ENCODE results near the gene DLG5.

DLG5 gene

DNA sequence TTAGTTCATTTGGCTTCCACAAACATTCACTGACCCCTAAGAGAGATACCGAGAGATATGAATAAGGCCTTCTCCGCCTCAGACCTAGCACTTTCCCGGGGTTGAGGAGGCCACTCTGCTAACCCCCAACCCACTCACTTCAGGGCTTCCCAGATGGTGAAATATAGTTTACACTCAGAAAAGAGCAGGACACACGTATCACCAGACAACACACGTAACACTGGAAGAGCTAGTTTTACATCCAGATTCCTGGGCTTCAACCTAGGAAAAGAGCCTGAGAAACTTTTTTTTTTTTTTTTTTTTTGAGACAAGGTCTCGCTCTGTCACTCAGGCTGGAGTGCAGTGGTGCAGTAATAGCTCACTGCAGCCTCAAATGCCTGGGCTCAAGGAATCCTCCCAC lies 15.2 kb upstream of the DLG5 start:
- H3K4me1 ChIP-seq (ENCODE audit: control insufficient read depth, insufficient read depth, low read length): peaks cover 27% of the 10 kb centered on the region
- no peak overlapping the region for H3K4me3 ChIP-seq (ENCODE audit: low read length)
- H3K9ac ChIP-seq (ENCODE audit: low read depth, low read length): no peak overlapping the region
- no peaks in the 10 kb centered on the region for H3K36me3 ChIP-seq (ENCODE audit: insufficient read depth, low read length)
- H3K4me2 ChIP-seq (ENCODE audit: low read length): no peak overlapping the region
- no peaks in the 10 kb centered on the region for H3K27me3 ChIP-seq (ENCODE audit: control insufficient read depth, insufficient read depth, low read length)
- H3K9me3 ChIP-seq (replicated peaks; ENCODE audit: low read length): no peaks in the 10 kb centered on the region

DNA sequence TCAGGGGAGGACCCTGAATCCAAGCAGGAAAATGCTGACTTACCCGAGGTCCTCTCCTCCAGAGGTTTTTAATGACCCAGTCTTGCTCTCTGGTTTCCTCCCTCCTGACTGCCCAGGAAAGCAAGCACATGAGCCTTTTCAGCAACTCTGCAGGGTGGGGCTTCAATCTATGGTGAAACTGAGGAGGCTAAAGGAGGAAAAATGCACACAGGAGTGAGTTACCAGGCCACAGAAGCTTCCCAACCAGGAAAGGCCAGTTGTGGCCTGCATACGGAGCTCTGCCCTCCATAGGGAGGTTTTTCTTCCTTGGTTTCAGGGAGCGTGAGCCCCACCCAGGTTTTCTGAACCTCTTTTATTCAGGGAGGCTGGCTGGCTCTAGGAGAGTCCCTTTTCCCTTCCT lies 14.1 kb upstream of the DLG5 start:
- H3K36me3 ChIP-seq (ENCODE audit: insufficient read depth, low read length): no peaks in the 10 kb centered on the region
- no peak overlapping the region for H3K4me3 ChIP-seq (ENCODE audit: low read length)
- no peaks in the 10 kb centered on the region for H3K27me3 ChIP-seq (ENCODE audit: control insufficient read depth, insufficient read depth, low read length)
- H3K4me1 ChIP-seq (ENCODE audit: control insufficient read depth, insufficient read depth, low read length): peaks cover 27% of the 10 kb centered on the region
- H3K4me2 ChIP-seq (ENCODE audit: low read length): no peak overlapping the region
- H3K9me3 ChIP-seq (replicated peaks; ENCODE audit: low read length): no peaks in the 10 kb centered on the region
- H3K9ac ChIP-seq (ENCODE audit: low read depth, low read length): no peak overlapping the region

DNA sequence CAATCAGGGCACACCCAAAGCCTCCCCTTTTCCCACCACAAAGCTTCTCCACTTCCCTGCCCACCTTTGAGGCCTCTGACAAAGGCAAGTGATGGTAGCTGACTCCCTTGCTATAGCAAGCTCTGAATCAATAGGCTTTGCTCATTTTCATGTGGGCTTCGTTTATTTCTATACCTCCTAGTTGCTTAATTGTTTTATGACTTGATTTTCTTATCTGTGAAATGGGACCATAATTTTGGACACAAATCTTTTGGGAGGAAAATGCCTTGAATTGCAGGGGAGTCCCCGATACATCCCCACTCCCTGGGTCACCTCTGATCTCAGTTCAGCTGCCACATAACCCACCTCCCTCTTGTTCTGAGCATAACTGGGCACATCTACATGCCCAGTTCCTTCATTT lies 13.7 kb upstream of the DLG5 start:
- Histone ChIP-seq H3K9me3 (replicated peaks; ENCODE audit: low read length) (no peaks in the 10 kb centered on the region), H3K4me3 (ENCODE audit: low read length) (no peak overlapping the region), H3K4me1 (ENCODE audit: control insufficient read depth, insufficient read depth, low read length) (peaks cover 27% of the 10 kb centered on the region), H3K9ac (ENCODE audit: low read depth, low read length) (no peak overlapping the region), H3K4me2 (ENCODE audit: low read length) (no peak overlapping the region), H3K27me3 (ENCODE audit: control insufficient read depth, insufficient read depth, low read length) (no peaks in the 10 kb centered on the region), H3K36me3 (ENCODE audit: insufficient read depth, low read length) (no peaks in the 10 kb centered on the region)

- Histone ChIP-seq H3K27me3 (ENCODE audit: control insufficient read depth, insufficient read depth, low read length) (no peaks in the 10 kb centered on the region), H3K9ac (ENCODE audit: low read depth, low read length) (no peak overlapping the region)
Observed at GRCh38 chr10:77939561-77940001, 13.0 kb upstream of the DLG5 start.

GRCh38 chr10:77936697-77937567 lies 10.4 kb upstream of the DLG5 start:
- no peaks in the 10 kb centered on the region for H3K9me3 ChIP-seq (replicated peaks; ENCODE audit: low read length)
- H3K4me1 ChIP-seq (ENCODE audit: control insufficient read depth, insufficient read depth, low read length): peaks cover 11% of the 10 kb centered on the region
- H3K27me3 ChIP-seq (ENCODE audit: control insufficient read depth, insufficient read depth, low read length): no peaks in the 10 kb centered on the region
- H3K4me2 ChIP-seq (ENCODE audit: low read length): no peak overlapping the region
- H3K4me3 ChIP-seq (ENCODE audit: low read length): no peak overlapping the region
- no peaks in the 10 kb centered on the region for H3K36me3 ChIP-seq (ENCODE audit: insufficient read depth, low read length)
- H3K9ac ChIP-seq (ENCODE audit: low read depth, low read length): no peak overlapping the region

More at GRCh38 chr10:77939561-77940001, 13.0 kb upstream of the DLG5 start:
- Histone ChIP-seq H3K9me3 (replicated peaks; ENCODE audit: low read length) (no peaks in the 10 kb centered on the region), H3K36me3 (ENCODE audit: insufficient read depth, low read length) (no peaks in the 10 kb centered on the region), H3K4me1 (ENCODE audit: control insufficient read depth, insufficient read depth, low read length) (peaks cover 24% of the 10 kb centered on the region), H3K4me3 (ENCODE audit: low read length) (no peak overlapping the region), H3K4me2 (ENCODE audit: low read length) (no peak overlapping the region)

DNA sequence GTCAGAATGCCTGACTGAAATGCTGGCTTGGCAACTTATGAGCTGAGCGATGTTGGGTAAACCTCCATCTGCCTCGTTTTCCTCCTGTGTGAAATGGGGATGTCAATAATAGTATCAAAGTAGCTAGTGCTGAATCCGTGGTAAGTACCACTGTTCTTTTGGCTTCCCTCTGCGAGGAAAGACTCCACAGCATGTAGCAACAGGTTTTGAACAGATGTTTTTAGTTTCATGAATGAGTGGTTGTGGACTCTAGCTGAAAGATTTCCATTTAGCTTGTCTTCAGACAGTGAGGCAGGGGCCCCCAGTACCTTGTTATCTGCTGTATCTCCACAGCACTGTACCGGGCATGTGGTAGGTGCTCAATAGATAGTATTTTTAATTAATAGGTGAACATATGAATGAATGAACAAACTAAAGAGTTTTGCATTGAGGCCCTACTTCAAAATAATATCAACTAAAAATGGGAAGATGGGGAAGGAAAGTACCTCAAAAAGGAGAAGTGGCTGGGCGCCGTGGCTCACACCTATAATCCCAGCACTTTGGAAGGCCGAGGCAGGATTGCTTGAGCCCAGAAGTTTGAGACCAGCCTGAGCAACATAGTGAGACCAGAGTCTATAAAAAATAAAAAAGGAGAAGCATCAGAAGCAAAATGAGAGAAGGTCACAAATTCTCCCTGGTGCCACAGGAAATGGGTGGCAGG lies 5.6 kb upstream of the DLG5 start:
- Histone ChIP-seq H3K9ac (ENCODE audit: low read depth, low read length) (no peak overlapping the region), H3K4me2 (ENCODE audit: low read length) (no peak overlapping the region), H3K36me3 (ENCODE audit: insufficient read depth, low read length) (no peaks in the 10 kb centered on the region), H3K4me1 (ENCODE audit: control insufficient read depth, insufficient read depth, low read length) (peaks cover 4% of the 10 kb centered on the region), H3K9me3 (replicated peaks; ENCODE audit: low read length) (no peaks in the 10 kb centered on the region), H3K27me3 (ENCODE audit: control insufficient read depth, insufficient read depth, low read length) (peaks cover 13% of the 10 kb centered on the region), H3K4me3 (ENCODE audit: low read length) (no peak overlapping the region)

DNA sequence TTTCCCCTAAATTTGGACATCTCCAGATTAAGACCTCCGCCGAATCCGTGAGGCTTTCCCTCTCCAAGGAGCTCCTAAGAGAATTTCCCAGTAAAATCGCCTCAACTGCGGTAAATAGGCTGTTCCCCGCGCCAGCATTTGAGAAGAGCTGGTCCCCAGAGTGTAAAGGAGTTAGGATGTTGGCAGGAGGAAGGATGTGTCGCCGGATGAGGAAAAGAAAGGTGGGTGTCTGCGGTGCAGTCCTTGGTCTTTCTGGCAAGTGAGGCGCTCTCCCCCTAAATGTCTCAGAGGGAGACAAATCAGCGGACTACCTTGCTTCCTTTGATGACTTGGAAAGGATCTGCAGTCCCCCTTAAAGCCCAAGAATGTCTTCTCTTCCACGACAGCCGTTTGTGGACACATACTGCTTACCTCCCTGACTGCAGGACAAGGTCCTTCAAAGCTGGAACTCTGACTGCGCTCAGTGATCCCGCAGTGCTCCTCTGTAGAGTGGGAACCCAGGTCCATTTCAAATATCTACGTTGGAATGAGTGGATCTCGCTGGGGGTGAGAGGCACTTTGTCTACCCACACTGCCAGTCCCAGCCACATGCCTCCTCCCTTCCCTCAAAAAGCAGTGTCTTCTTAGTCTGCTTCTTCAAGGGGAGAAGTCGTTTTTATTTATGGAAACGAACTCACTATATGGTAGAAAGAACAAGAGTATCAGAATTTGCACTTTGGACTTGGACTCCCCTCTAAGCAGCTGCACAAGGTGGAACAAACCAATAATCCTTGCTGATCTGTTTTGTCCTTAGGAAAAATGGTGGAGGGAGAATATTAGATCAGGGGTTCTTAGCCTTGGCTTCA lies 1.1 kb upstream of the DLG5 start:
- peaks cover 4% of the 10 kb centered on the region for H3K36me3 ChIP-seq (ENCODE audit: insufficient read depth, low read length)
- H3K27me3 ChIP-seq (ENCODE audit: control insufficient read depth, insufficient read depth, low read length): peaks cover 13% of the 10 kb centered on the region
- no peaks in the 10 kb centered on the region for H3K9me3 ChIP-seq (replicated peaks; ENCODE audit: low read length)
- H3K4me3 ChIP-seq (ENCODE audit: low read length): peak overlapping the region; percentile 82
- peak overlapping the region; percentile 88 for H3K9ac ChIP-seq (ENCODE audit: low read depth, low read length)
- H3K4me1 ChIP-seq (ENCODE audit: control insufficient read depth, insufficient read depth, low read length): peaks cover 18% of the 10 kb centered on the region
- peak overlapping the region; percentile 82 for H3K4me2 ChIP-seq (ENCODE audit: low read length)

- peak overlapping the region; percentile 82 for H3K4me3 ChIP-seq (ENCODE audit: low read length)
- peak overlapping the region; percentile 88 for H3K9ac ChIP-seq (ENCODE audit: low read depth, low read length)
- H3K27me3 ChIP-seq (ENCODE audit: control insufficient read depth, insufficient read depth, low read length): peaks cover 13% of the 10 kb centered on the region
- H3K4me1 ChIP-seq (ENCODE audit: control insufficient read depth, insufficient read depth, low read length): peaks cover 18% of the 10 kb centered on the region
- no peaks in the 10 kb centered on the region for H3K9me3 ChIP-seq (replicated peaks; ENCODE audit: low read length)
- peaks cover 4% of the 10 kb centered on the region for H3K36me3 ChIP-seq (ENCODE audit: insufficient read depth, low read length)
- peak overlapping the region; percentile 82 for H3K4me2 ChIP-seq (ENCODE audit: low read length)
Observed at GRCh38 chr10:77925795-77926565, 575 bp downstream of the DLG5 start.

GRCh38 chr10:77925410-77925794 lies 1.2 kb downstream of the DLG5 start:
- peaks cover 4% of the 10 kb centered on the region for H3K36me3 ChIP-seq (ENCODE audit: insufficient read depth, low read length)
- peak overlapping the region; percentile 82 for H3K4me2 ChIP-seq (ENCODE audit: low read length)
- peak overlapping the region; percentile 82 for H3K4me3 ChIP-seq (ENCODE audit: low read length)
- H3K9me3 ChIP-seq (replicated peaks; ENCODE audit: low read length): no peaks in the 10 kb centered on the region
- peaks cover 21% of the 10 kb centered on the region for H3K4me1 ChIP-seq (ENCODE audit: control insufficient read depth, insufficient read depth, low read length)
- H3K9ac ChIP-seq (ENCODE audit: low read depth, low read length): peak overlapping the region; percentile 88
- peaks cover 13% of the 10 kb centered on the region for H3K27me3 ChIP-seq (ENCODE audit: control insufficient read depth, insufficient read depth, low read length)

GRCh38 chr10:77922566-77923179 lies 3.9 kb downstream of the DLG5 start:
- H3K36me3 ChIP-seq (ENCODE audit: insufficient read depth, low read length): peaks cover 4% of the 10 kb centered on the region
- no peak overlapping the region for H3K9ac ChIP-seq (ENCODE audit: low read depth, low read length)
- H3K9me3 ChIP-seq (replicated peaks; ENCODE audit: low read length): no peaks in the 10 kb centered on the region
- peaks cover 33% of the 10 kb centered on the region for H3K4me1 ChIP-seq (ENCODE audit: control insufficient read depth, insufficient read depth, low read length)
- H3K4me2 ChIP-seq (ENCODE audit: low read length): no peak overlapping the region
- peaks cover 3% of the 10 kb centered on the region for H3K27me3 ChIP-seq (ENCODE audit: control insufficient read depth, insufficient read depth, low read length)
- H3K4me3 ChIP-seq (ENCODE audit: low read length): no peak overlapping the region

All from skeletal muscle satellite cell (primary cell).